SK-N-SH treated with all-trans-retinoic acid at 6 μM for 48 hours (cell line): ENCODE results near the gene KRR1.

Experiments used
- ATAC-seq: fragments of 200-7000 bp; cut with Tn5 transposase; 3 replicates; pipeline ENCODE4 v1.9.1; 2020; ENCODE audit warnings: mild to moderate bottlenecking, moderate library complexity
- BACH2 ChIP-seq: fragments of 250-450 bp; sonication (Bioruptor Pico); IDR thresholded peaks from 2 replicates; pipeline ENCODE4 v1.9.0; 2021; ENCODE audit warnings: mild to moderate bottlenecking, borderline replicate concordance
- ESRRG ChIP-seq: fragments of 250-450 bp; sonication (Bioruptor Pico); IDR thresholded peaks from 2 replicates; pipeline ENCODE4 v1.6.1; 2021; ENCODE audit warnings: mild to moderate bottlenecking
- GLIS3 ChIP-seq: fragments of 250-450 bp; sonication (Bioruptor Pico); IDR thresholded peaks from 2 replicates; pipeline ENCODE4 v1.5.0; 2020; ENCODE audit warnings: mild to moderate bottlenecking, moderate library complexity
- ISL1 ChIP-seq: fragments of 250-450 bp; sonication (Bioruptor Pico); IDR thresholded peaks from 2 replicates; pipeline ENCODE4 v2.1.2; 2022; ENCODE audit warnings: mild to moderate bottlenecking, moderate library complexity
- OSR1 ChIP-seq: fragments of 250-450 bp; sonication (Bioruptor Pico); IDR thresholded peaks from 2 replicates; pipeline ENCODE4 v1.8.0; 2022; ENCODE audit warnings: moderate library complexity, mild to moderate bottlenecking, inconsistent platforms
- PATZ1 ChIP-seq: fragments of 250-450 bp; sonication (Bioruptor Pico); IDR thresholded peaks from 2 replicates; pipeline ENCODE4 v1.8.0; 2020; ENCODE audit warnings: mild to moderate bottlenecking, moderate library complexity, borderline replicate concordance
- POU6F1 ChIP-seq: fragments of 250-450 bp; sonication (Bioruptor Pico); IDR thresholded peaks from 2 replicates; pipeline ENCODE4 v1.8.0; 2021; ENCODE audit warnings: low read depth, mild to moderate bottlenecking, moderate library complexity, borderline replicate concordance
- PPARA ChIP-seq: fragments of 250-450 bp; sonication (Bioruptor Pico); IDR thresholded peaks from 2 replicates; pipeline ENCODE4 v1.5.0; 2020; ENCODE audit warnings: mild to moderate bottlenecking, borderline replicate concordance
- SNAI2 ChIP-seq: fragments of 250-450 bp; sonication (Bioruptor Pico); IDR thresholded peaks from 2 replicates; pipeline ENCODE4 v1.5.0; 2020; ENCODE audit warnings: mild to moderate bottlenecking, moderate library complexity
- TCF4 ChIP-seq: fragments of 250-450 bp; sonication (Bioruptor Pico); IDR thresholded peaks from 2 replicates; pipeline ENCODE4 v1.8.0; 2021; ENCODE audit warnings: mild to moderate bottlenecking, moderate library complexity, borderline replicate concordance
- TOX ChIP-seq: fragments of 250-450 bp; sonication (Bioruptor Pico); IDR thresholded peaks from 2 replicates; pipeline ENCODE4 v1.8.0; 2021; ENCODE audit warnings: mild to moderate bottlenecking, moderate library complexity, borderline replicate concordance
- TSHZ2 ChIP-seq: fragments of 250-450 bp; sonication (Bioruptor Pico); IDR thresholded peaks from 2 replicates; pipeline ENCODE4 v1.5.0; 2020; ENCODE audit warnings: mild to moderate bottlenecking, moderate library complexity
- ZC3H10 ChIP-seq: fragments of 250-450 bp; sonication (Bioruptor Pico); IDR thresholded peaks from 2 replicates; pipeline ENCODE4 v1.5.1; 2021; ENCODE audit warnings: mild to moderate bottlenecking, moderate library complexity
- ZFP30 ChIP-seq: fragments of 450-650 bp; formaldehyde crosslinking; IDR thresholded peaks from 2 replicates; pipeline ENCODE4 v1.5.0; 2022; ENCODE audit warnings: mild to moderate bottlenecking, moderate library complexity
- ZNF565 ChIP-seq: fragments of 450-650 bp; formaldehyde crosslinking; conservative IDR thresholded peaks from 2 replicates; pipeline ENCODE4 v1.5.0; 2020; ENCODE audit warnings: low read depth, mild to moderate bottlenecking, moderate library complexity
- ZNF70 ChIP-seq: fragments of 450-650 bp; formaldehyde crosslinking; IDR thresholded peaks from 2 replicates; pipeline ENCODE4 v1.5.0; 2020; ENCODE audit warnings: mild to moderate bottlenecking, moderate library complexity
- ZNF8 ChIP-seq: fragments of 450-650 bp; formaldehyde crosslinking; IDR thresholded peaks from 2 replicates; pipeline ENCODE4 v1.5.0; 2020; ENCODE audit warnings: mild to moderate bottlenecking, moderate library complexity
- TF ChIP-seq, protein P1 (sequence below): fragments of 250-450 bp; sonication (Bioruptor Pico); IDR thresholded peaks from 2 replicates; pipeline ENCODE4 v1.5.1; 2021; ENCODE audit warnings: mild to moderate bottlenecking, moderate library complexity
- TF ChIP-seq, protein P2 (sequence below): fragments of 250-450 bp; sonication (Bioruptor Pico); IDR thresholded peaks from 2 replicates; pipeline ENCODE4 v1.5.1; 2020; ENCODE audit warnings: low read depth, mild to moderate bottlenecking, moderate library complexity

The KRR1 gene

DNA sequence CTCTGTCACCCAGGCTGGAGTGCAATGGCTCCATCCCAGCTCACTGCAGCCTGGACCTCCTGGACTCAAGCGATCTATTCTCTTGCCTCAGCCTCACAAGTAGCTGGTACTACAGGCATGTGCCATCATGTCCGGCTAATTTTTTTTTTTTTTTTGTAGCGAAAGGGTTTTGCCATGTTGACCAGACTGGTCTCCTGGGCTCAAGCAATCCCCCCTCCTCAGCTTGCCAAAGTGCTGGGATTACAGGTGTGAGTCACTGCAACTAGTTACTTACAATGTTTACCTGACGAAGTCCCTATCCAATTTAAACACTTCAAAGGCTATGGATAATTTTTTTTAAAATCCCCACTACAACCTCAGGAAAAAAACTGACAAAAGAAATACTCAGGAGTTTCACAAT lies 1.8 kb downstream of the KRR1 start (continued):
- TF ChIP-seq TSHZ2 (CRISPR knock-in tag) (no peak), PPARA (CRISPR knock-in tag) (no peak)

DNA sequence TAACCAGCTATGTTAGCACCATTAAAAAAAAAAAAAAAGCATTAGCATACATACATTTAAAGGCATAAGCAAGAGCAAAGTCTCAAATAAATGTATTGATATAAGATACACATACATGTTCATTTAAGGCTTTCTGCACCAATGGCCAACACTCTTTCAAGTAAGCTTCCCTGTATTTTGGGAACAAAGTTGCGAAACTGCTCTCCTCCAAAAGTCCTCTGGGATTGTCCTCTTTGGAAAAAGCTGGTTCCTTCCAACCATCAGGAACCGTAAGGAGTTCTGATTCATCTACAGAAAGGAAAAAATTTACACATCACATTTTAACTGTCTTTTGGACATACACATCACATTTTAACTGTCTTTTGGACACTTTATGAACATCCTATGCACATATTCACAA lies 3.2 kb downstream of the KRR1 start:
- TF ChIP-seq BACH2 (no peak), ZNF70 (CRISPR knock-in tag) (no peak), ISL1 (CRISPR knock-in tag) (no peak), TOX (CRISPR knock-in tag) (no peak), PPARA (CRISPR knock-in tag) (no peak), ZNF8 (CRISPR knock-in tag) (no peak), ZFP30 (CRISPR knock-in tag) (no peak), TSHZ2 (CRISPR knock-in tag) (no peak), ZC3H10 (CRISPR knock-in tag) (no peak), PATZ1 (CRISPR knock-in tag) (no peak), ESRRG (CRISPR knock-in tag) (no peak)
- TF ChIP-seq, protein P1, sequence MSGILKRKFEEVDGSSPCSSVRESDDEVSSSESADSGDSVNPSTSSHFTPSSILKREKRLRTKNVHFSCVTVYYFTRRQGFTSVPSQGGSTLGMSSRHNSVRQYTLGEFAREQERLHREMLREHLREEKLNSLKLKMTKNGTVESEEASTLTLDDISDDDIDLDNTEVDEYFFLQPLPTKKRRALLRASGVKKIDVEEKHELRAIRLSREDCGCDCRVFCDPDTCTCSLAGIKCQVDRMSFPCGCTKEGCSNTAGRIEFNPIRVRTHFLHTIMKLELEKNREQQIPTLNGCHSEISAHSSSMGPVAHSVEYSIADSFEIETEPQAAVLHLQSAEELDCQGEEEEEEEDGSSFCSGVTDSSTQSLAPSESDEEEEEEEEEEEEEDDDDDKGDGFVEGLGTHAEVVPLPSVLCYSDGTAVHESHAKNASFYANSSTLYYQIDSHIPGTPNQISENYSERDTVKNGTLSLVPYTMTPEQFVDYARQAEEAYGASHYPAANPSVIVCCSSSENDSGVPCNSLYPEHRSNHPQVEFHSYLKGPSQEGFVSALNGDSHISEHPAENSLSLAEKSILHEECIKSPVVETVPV (CRISPR knock-in tag), result no peak
- TF ChIP-seq, protein P2, sequence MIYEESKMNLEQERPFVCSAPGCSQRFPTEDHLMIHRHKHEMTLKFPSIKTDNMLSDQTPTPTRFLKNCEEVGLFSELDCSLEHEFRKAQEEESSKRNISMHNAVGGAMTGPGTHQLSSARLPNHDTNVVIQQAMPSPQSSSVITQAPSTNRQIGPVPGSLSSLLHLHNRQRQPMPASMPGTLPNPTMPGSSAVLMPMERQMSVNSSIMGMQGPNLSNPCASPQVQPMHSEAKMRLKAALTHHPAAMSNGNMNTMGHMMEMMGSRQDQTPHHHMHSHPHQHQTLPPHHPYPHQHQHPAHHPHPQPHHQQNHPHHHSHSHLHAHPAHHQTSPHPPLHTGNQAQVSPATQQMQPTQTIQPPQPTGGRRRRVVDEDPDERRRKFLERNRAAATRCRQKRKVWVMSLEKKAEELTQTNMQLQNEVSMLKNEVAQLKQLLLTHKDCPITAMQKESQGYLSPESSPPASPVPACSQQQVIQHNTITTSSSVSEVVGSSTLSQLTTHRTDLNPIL (CRISPR knock-in tag), result no peak
- ATAC-seq, result no peak

DNA sequence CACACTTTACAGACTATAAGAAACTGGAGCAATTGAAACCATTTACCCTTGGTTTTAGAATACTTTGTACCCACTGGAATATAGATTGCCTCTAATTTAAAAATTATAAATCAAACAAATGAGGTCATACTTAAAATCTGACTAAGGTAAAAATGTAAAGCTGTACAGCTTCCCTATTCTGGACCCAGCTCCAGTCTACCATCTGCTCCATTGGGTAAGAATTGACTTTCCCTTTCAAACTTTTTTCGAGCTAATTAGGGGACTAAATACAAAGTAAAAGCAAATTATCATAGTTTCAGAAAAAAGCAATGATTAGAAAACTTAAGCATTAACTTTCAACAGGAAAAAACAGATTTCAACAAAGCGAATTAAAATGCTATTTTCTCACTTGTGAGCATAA lies 4.3 kb downstream of the KRR1 start:
- ATAC-seq, result no peak
- TF ChIP-seq GLIS3 (CRISPR knock-in tag) (no peak), TCF4 (CRISPR knock-in tag) (no peak), ZNF565 (no peak), ESRRG (CRISPR knock-in tag) (no peak), TSHZ2 (CRISPR knock-in tag) (no peak), SNAI2 (CRISPR knock-in tag) (no peak), ZFP30 (CRISPR knock-in tag) (no peak), ZNF8 (CRISPR knock-in tag) (no peak), OSR1 (CRISPR knock-in tag) (no peak), POU6F1 (CRISPR knock-in tag) (no peak)
- TF ChIP-seq, protein P2 (CRISPR knock-in tag), result no peak
- TF ChIP-seq, protein P1 (CRISPR knock-in tag), result no peak
